GOT3 (cell line): ENCODE data around the gene MEF2A.

ENCODE experiments used
- DNase-seq: peaks from one replicate; lab custom pipeline; 2025; ENCODE audit warnings: mixed read lengths; lab: John Stamatoyannopoulos, UW

MEF2A gene

GRCh38 chr15:99605990-99606389 lies 40.2 kb downstream of the MEF2A start:
- DNase-seq = no peak

- no peak for DNase-seq
Observed at GRCh38 chr15:99606646-99607045, 40.9 kb downstream of the MEF2A start.

- DNase-seq = no peak
Observed at GRCh38 chr15:99613481-99613880, 47.7 kb downstream of the MEF2A start.

GRCh38 chr15:99613887-99614647 lies 48.3 kb downstream of the MEF2A start:
- DNase-seq = no peak

GRCh38 chr15:99614749-99615288 lies 49.0 kb downstream of the MEF2A start:
- no peak for DNase-seq

GRCh38 chr15:99615460-99615859 lies 49.7 kb downstream of the MEF2A start:
- no peak for DNase-seq

- no peak for DNase-seq
Observed at GRCh38 chr15:99616129-99616528, 50.3 kb downstream of the MEF2A start.

- DNase-seq = no peak
Observed at GRCh38 chr15:99616773-99617342, 51.1 kb downstream of the MEF2A start.

- DNase-seq = no peak
Observed at GRCh38 chr15:99618941-99619411, 53.2 kb downstream of the MEF2A start.

GRCh38 chr15:99619712-99620111 lies 53.9 kb downstream of the MEF2A start:
- DNase-seq = no peak

- no peak for DNase-seq
Observed at GRCh38 chr15:99620178-99620577, 54.4 kb downstream of the MEF2A start.

GRCh38 chr15:99621767-99622166 lies 56.0 kb downstream of the MEF2A start:
- DNase-seq = no peak

GRCh38 chr15:99628374-99629001 lies 62.7 kb downstream of the MEF2A start:
- no peak for DNase-seq

GRCh38 chr15:99630607-99631131 lies 64.9 kb downstream of the MEF2A start:
- DNase-seq = no peak

- no peak for DNase-seq
Observed at GRCh38 chr15:99631255-99631654, 65.5 kb downstream of the MEF2A start.

- DNase-seq = no peak
Observed at GRCh38 chr15:99632521-99632920, 66.7 kb downstream of the MEF2A start.

GRCh38 chr15:99633655-99634054 lies 67.9 kb downstream of the MEF2A start:
- no peak for DNase-seq

- no peak for DNase-seq
Observed at GRCh38 chr15:99634576-99634975, 68.8 kb downstream of the MEF2A start.

GRCh38 chr15:99635145-99635544 lies 69.4 kb downstream of the MEF2A start:
- DNase-seq = no peak

GRCh38 chr15:99635794-99636193 lies 70.0 kb downstream of the MEF2A start:
- DNase-seq = no peak

- no peak for DNase-seq
Observed at GRCh38 chr15:99644913-99645542, 79.2 kb downstream of the MEF2A start.

- DNase-seq = no peak
Observed at GRCh38 chr15:99645543-99645935, 79.8 kb downstream of the MEF2A start.
